ENCODE measurements around the gene CFAP100.

DNA sequence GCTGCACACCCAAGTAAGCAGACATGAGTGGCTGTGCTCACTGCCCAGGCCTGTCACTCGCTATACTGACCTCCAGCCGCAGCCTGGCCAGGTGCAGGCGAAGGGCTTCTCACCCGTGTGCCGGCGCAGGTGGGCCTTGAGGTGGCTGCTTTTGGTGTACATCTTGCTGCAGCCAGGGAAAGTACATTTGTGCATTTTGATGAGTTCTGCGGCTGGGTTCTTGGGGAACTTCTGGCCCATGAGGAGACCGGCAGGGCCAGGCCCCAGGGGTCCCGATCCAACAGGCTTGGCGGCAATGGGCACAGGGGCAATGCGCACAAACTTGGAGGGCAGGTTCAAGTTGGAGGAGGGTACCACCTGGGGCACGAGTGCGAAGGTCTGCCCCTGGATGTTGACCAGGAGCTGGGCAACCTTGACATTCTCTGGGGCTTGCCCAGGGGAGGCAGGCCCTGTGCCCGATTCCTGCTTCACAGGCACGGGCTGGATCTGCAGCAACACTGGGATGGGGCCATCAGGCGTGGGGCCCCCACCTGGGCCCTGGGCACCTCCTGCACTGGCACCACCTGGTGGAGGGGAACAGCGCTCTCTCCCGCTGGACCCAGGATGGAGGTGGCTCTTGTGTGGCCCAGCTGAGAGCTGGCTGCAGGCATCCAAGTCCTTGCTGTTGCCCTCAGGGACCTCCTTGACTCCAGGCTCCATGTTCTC lies 42.8 kb upstream of the CFAP100 start:
- TF ChIP-seq, protein P1, sequence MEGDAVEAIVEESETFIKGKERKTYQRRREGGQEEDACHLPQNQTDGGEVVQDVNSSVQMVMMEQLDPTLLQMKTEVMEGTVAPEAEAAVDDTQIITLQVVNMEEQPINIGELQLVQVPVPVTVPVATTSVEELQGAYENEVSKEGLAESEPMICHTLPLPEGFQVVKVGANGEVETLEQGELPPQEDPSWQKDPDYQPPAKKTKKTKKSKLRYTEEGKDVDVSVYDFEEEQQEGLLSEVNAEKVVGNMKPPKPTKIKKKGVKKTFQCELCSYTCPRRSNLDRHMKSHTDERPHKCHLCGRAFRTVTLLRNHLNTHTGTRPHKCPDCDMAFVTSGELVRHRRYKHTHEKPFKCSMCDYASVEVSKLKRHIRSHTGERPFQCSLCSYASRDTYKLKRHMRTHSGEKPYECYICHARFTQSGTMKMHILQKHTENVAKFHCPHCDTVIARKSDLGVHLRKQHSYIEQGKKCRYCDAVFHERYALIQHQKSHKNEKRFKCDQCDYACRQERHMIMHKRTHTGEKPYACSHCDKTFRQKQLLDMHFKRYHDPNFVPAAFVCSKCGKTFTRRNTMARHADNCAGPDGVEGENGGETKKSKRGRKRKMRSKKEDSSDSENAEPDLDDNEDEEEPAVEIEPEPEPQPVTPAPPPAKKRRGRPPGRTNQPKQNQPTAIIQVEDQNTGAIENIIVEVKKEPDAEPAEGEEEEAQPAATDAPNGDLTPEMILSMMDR (IDR thresholded peaks at IDR 0.05), result no peak
- TF ChIP-seq POLR2A (IDR thresholded peaks at IDR 0.05), result no peak

Data from tibial nerve (tissue), 3 donors.